HG03159 (cell line): ENCODE data around the gene LDLRAD4.

Experiments
- ATAC-seq: cut with Tn5 transposase; IDR thresholded peaks from one replicate; pipeline ENCODE4 v1.9.1; 2021; ENCODE audit warnings: mild to moderate bottlenecking, moderate library complexity; ENCODE audit not compliant: unreplicated experiment

Gene LDLRAD4

GRCh38 chr18:13440277-13441248, 222.0 kb downstream of the LDLRAD4 start:
- ATAC-seq, result no peak

GRCh38 chr18:13441736-13442135, 223.2 kb downstream of the LDLRAD4 start:
- ATAC-seq, result no peak

- no peak for ATAC-seq
Observed at GRCh38 chr18:13442451-13442850, 223.9 kb downstream of the LDLRAD4 start.

- ATAC-seq, result no peak
Observed at GRCh38 chr18:13443552-13443951, 225.0 kb downstream of the LDLRAD4 start.

- no peak for ATAC-seq
Observed at GRCh38 chr18:13444430-13445240, 226.1 kb downstream of the LDLRAD4 start.

- no peak for ATAC-seq
Observed at GRCh38 chr18:13445241-13445897, 226.8 kb downstream of the LDLRAD4 start.

- no peak for ATAC-seq
Observed at GRCh38 chr18:13446024-13446423, 227.5 kb downstream of the LDLRAD4 start.

- ATAC-seq, result no peak
Observed at GRCh38 chr18:13446610-13447461, 228.3 kb downstream of the LDLRAD4 start.

GRCh38 chr18:13447621-13448334, 229.2 kb downstream of the LDLRAD4 start:
- no peak for ATAC-seq

- no peak for ATAC-seq
Observed at GRCh38 chr18:13448335-13448795, 229.8 kb downstream of the LDLRAD4 start.

GRCh38 chr18:13449651-13450050, 231.1 kb downstream of the LDLRAD4 start:
- ATAC-seq, result no peak

GRCh38 chr18:13450289-13451212, 232.0 kb downstream of the LDLRAD4 start:
- ATAC-seq, result peak; percentile 69

- ATAC-seq, result no peak
Observed at GRCh38 chr18:13451213-13451540, 232.6 kb downstream of the LDLRAD4 start.

GRCh38 chr18:13451661-13452387, 233.3 kb downstream of the LDLRAD4 start:
- ATAC-seq, result no peak

- ATAC-seq, result no peak
Observed at GRCh38 chr18:13452388-13452811, 233.8 kb downstream of the LDLRAD4 start.

- no peak for ATAC-seq
Observed at GRCh38 chr18:13452871-13453680, 234.5 kb downstream of the LDLRAD4 start.

GRCh38 chr18:13453714-13454113, 235.2 kb downstream of the LDLRAD4 start:
- ATAC-seq, result no peak
